Epidermal melanocyte (primary cell): ENCODE measurements around the gene ADGRE1.
"Not testable (repeated sequence)": the region's sequence is repeated elsewhere in the genome, so short reads cannot be mapped to it uniquely, and the experiment has no call there.

Experiments used
- DNase-seq: peaks from one replicate; pipeline ENCODE4 v3.0.0; 2011; ENCODE audit warnings: low spot score; ENCODE audit not compliant: insufficient read length

ADGRE1 gene

GRCh38 chr19:6887316-6887715 lies at the start of gene ADGRE1:
ADGRE1 (plus strand) TSS chr19:6887579; CDS start chr19:6887609, 30 bp downstream.
- no peak for DNase-seq

DNA sequence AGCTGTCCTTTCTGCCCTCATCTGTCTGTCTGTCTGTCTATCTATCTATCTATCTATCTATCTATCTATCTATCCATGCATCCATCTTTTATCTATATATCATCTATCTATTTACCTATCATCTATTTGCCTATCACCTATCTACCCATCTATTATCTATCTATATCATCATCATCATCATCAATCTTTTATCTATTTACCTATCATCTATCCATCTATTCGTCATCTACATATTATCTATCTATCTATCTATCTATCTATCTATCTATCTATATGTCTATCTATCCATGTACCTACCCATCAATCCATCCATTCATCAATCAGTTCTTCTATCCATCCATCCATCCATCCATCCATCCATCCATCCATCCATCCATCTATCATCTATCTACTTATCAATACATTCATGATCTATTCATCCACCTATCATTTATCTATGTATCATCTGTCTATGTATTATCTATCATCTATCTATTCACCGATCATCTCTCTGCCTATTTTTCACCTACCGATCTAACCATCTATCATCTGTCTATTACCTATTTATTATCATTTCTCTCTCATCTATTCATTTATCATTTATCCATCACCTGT lies 49.2 kb upstream of the ADGRE1 start:
- DNase-seq: no peak

- no peak for DNase-seq
Observed at GRCh38 chr19:6842871-6843607, 44.3 kb upstream of the ADGRE1 start.

GRCh38 chr19:6847828-6848200 lies 39.6 kb upstream of the ADGRE1 start:
- no peak for DNase-seq

- no peak for DNase-seq
Observed at GRCh38 chr19:6848986-6849385, 38.4 kb upstream of the ADGRE1 start.

DNA sequence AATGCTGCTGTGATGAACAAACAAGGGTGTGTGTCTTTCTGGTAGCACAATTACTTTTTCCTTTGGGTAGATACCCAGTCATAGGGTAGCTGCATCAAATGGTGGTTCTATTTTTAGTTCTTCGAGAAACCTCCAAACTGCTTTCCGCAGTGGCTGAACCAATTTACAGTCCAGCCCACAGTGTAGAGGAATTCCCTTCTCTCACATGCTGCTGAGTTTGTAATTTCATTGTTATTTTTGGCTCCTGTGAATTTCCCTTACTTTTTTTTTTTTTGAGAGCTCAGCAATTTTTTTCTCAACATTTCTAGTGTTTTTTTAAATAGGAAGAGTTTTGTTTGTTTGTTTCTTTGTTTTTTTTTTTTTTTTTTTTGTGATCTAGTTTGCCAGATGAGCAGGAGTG lies 37.5 kb upstream of the ADGRE1 start:
- DNase-seq: no peak

GRCh38 chr19:6851359-6851758 lies 36.0 kb upstream of the ADGRE1 start:
- DNase-seq: no peak

GRCh38 chr19:6852001-6852400 lies 35.4 kb upstream of the ADGRE1 start:
- DNase-seq: no peak

GRCh38 chr19:6853868-6854267 lies 33.5 kb upstream of the ADGRE1 start:
- DNase-seq: no peak

DNA sequence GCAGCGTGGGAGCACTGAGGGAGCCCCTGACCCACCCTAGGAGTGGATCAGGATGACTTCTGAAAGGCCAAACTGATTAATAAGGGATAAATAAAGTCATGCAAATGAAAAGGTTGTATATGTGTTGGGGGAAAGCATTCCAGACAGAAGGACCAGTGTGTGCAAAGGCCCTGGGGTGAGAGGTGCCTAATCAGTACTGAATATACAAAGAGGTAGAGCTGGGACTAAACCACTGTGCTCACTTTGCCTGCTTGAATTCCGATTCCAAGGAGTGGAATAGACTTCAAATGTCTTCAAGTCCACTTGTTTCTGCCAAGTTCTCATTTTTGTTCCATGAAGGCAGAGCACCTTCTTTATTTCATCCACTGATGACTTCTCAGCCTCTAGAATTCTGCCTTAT lies 32.6 kb upstream of the ADGRE1 start:
- DNase-seq: no peak

- DNase-seq: no peak
Observed at GRCh38 chr19:6856749-6857372, 30.5 kb upstream of the ADGRE1 start.

DNA sequence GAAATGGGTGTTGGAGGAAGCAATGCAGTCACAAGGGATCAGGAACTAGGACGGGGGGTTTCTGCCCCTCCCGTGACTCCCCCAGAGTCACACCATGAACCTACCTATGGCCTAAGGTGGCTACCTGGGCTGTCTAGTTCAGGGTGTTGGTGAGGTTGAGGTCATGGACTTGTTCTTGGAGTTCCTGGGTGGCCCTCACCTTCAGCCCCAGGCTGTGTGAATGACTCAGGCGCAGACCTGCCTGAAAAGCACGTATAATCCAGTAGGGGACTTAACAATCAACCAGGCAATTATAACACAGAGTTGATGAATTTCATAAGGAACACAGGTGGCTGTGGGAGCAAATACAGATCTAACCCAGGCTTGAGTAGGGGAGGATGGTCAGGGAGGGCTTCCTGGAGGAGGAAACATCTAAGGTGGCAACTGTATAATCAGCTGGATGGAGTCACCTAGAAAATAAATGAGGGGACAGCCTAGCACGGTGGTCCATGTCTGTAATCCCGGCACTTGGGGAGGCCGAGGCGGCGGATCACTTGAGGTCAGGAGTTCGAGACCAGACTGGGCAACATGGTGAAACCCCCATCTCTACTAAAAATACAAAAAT lies 25.6 kb upstream of the ADGRE1 start:
- DNase-seq: no peak

DNA sequence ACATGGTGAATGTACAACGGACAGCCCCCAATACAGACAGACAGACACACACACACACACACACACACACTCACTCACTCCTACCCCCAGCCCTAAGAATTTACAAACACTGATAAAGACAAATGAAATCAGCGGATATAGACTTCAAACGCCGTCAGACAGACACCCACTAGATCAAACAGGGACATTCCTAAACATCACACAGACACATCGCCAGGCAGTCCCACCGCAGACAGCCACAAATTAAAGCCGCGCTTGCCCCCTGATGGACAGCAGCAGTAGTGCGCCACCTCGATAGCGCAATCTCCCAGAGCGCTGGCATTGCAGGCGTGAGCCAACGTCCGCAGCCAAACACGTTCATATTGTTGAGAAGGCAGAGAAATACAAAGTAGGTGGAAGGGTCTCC lies 24.7 kb upstream of the ADGRE1 start:
- DNase-seq: peak; percentile 36

- no peak for DNase-seq
Observed at GRCh38 chr19:6864325-6864940, 22.9 kb upstream of the ADGRE1 start.

- DNase-seq: no peak
Observed at GRCh38 chr19:6865849-6866248, 21.5 kb upstream of the ADGRE1 start.

DNA sequence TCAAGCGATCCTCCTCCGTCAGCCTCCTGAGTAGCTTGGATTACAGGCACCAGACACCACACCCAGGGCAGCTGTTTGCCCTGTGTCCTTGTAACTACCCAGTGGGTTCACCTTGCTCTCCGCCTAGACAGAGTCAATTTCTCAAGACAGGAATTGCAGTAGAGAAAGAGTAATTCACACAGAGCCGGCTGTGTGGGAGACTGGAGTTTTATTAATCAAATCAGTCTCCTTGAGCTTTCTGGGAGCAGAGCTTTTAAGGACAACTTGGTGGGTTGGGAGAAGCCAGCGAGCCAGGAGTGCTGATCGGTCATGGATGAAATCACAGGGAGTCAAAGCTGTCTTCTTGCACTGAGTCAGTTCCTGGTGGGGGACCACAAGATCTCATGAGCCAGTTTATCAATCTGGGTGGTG lies 20.6 kb upstream of the ADGRE1 start:
- DNase-seq: no peak

DNA sequence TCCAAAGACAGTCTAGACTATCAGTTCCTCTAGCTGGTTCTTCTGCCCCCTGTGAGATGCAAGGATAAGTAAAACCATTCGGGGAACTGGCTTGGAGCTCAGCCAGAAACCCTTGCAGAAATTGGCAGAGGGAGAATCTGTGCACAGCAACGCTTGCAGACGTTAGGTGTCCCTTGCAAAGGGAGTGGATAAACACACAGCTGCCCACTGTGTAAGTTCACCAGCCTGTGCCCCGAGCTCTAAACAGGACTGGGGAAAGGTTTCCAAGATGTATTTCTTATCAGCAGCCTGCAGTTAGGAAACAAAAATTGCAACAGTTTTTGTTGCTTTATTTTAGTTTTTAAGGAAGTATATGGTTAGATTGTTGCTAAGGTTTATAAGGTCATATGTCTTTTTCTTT lies 19.0 kb upstream of the ADGRE1 start:
- DNase-seq: no peak

- DNase-seq: not testable (repeated sequence)
Observed at GRCh38 chr19:6869151-6869882, 18.1 kb upstream of the ADGRE1 start.

DNA sequence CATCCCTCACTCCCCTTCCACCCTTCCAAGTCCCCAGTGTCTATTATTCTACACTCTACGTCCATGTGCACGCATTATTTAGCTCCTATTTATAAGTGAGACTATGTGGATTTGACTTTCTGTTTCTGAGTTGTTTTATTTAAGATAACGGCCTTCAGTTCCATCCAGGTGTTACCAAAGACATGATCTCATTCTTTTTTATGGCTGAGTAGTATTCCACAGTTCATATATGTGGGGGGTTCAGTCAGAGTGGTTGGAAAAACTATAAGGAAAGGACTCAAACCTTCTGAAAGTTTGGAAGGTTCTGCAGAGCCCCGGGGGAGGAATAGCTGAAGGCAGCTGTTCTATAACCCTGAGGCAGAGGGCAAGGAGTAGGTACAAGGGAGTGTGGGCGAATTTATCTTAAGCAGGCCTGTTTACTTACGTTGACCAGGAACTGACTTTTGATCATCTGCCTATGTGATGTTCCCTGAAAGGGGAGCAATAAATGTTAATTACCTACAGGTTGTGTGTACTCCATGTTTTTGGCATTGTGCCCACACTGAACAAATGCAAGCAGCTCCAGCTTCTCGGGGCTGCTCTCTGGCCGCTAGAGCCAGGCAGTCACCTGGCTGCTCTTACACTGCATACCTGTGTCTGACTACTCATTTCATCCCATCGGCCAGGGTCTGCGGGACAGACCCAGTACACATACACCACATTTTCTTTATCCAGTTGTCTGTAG lies 13.5 kb upstream of the ADGRE1 start:
- DNase-seq: no peak

DNA sequence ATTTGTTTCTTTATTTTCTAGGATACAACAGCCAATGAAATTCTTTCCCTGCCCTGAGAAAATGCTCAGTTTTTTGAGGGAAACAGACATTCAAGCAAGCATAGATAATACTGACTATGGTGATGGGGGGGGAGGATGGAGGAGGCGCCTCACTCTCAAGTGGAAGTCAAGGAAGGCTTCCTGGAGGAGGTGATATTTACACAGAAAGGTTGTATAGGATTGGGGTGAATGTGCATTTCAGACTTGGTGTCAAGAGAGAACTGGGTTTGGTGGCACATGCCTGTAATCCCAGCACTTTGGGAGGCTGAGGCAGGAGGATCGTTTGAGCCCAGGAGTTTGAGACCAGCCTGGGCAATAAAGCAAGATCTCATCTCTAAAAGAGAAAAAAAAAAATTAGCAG lies 12.2 kb upstream of the ADGRE1 start:
- no peak for DNase-seq

DNA sequence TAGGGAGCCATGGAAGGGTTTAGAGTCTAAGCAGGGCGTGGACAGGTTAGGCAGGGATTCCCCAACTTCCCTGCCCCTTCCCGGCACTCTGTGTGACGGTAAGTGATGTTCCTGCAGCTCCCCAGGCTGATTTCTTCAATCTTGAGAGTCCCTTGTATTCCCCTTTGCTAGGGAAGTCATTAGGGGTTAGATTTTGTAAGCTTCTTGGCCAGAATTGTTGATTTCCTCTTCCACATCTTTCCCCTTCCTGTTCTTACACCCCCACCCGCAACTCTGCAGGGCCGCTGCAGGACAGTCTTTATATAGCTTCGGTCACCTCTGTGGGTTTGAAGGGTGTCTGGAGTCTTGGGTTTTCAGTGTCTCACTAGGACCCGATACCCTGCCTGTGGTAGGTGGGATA lies 10.6 kb upstream of the ADGRE1 start:
- no peak for DNase-seq
